CD1c-positive myeloid dendritic cell (primary cell): ENCODE data around the gene RNF112.
"Not testable (repeated sequence)": the region's sequence is repeated elsewhere in the genome, so short reads cannot be mapped to it uniquely, and the experiment has no call there.

Experiments used
- DNase-seq: peaks from one replicate; pipeline ENCODE4 v3.0.0-alpha.2; 2016; ENCODE audit errors: extremely low spot score

The RNF112 gene

DNA sequence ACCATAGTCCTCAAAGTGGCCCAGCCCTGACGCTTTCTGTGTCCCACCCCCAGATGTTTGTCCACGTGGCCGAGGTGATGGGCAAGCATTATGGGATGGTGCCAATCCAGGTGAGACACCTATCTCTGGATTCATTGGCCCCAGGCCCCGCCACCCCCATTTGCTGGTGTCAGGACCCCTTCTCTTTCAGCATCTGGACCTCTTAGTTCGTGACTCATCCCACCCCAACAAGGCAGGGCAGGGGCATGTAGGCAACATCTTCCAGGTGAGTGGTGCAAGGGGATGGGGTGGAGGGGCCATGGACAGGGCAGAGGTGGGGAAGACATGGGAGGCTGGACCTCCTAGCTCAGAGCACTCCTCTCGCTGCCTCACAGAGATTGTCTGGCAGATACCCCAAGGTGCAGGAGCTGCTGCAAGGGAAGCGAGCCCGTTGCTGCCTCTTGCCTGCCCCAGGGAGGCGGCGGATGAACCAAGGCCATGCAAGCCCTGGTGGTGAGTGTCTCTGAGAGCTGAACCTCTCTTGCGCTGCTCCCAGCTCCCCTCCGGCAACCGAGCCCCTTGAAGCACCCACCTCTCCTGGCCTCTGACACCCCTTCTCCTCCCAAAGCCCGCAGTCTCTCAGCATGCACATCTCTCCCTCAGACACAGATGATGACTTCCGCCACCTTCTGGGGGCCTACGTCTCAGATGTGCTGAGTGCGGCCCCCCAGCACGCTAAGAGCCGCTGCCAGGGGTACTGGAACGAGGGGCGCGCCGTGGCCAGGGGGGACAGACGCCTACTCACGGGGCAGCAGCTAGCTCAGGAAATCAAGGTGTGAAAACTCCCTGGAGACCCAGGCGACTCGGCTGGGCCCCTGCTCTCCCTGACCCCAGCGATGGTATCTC, 3.6 kb downstream of the RNF112 start:
- no peak for DNase-seq

DNA sequence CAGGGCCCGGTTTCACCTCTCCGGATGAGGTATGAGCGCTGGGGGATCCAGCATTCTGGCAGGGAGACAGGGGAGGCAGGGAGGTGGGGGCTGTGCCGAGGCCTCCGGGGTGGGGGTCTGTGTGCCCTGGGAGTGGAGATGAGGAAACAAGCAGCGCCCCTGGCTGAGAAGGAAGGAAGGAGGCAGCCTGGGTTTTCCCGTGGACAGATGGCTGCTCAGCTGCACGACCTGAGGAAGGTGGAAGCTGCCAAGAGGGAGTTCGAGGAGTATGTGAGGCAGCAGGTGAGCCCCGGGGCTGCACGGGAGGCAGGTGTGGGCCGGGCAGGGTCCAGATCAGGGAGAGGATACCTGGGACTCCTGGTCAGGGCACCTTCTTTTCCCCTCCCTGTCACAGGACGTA, 4.3 kb downstream of the RNF112 start:
- DNase-seq: no peak

DNA sequence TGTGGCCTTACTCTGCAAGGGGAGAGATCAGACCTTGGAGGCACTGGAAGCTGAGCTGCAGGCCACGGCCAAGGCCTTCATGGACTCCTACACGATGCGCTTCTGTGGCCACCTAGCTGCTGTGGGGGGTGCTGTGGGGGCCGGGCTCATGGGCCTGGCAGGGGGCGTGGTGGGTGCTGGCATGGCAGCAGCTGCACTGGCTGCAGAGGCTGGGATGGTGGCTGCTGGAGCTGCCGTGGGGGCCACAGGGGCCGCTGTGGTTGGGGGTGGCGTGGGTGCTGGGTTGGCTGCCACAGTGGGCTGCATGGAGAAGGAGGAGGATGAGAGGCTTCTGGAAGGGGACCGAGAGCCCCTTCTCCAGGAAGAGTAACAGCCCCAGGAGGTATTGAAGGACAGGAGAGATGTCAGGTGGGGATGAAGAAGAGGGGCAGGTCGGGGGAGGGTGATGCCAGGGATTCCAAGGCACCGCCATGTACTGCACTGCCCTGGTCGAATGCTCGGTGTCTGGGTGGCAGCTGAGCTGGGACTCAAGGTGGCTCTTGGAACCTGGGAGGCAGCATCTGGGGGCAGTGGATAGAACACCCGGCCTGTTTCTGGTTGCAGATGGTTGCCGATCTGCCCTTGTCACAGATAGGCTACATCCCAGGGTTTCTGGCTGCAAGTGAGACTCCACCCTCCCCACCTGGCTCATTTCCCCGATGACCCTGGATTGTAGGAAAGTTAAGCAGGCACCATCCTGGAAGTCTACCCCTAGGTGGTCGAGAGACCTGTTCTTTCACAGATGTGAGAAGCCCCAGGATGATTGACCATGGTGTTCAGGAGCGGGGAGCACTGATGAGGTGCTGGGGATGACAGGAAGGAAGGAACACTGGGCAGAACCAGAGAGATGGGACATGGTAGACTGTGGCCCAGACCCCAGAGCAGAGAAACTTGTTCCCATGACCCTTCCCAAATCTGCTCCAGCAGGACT, 5.1 kb downstream of the RNF112 start:
- no peak for DNase-seq

DNA sequence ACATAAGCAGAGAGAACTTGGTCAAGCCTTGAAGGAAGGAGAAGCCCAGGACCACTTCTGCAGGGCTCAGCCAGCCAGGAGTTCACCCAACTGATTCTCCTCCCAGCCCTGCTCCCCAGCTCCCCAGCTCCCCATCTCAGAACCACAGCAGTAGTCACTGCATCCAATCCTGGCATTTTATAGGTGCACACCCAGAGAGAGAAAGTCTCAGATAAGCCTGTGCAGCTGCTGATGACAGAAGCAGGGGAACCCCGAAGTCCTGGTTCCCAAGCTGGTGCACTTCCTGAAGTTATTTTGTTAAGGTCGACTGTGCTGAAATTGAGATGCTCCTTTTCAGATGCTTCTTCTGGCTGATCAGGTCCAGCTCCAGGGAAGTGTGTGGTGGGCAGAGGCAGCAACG, 6.6 kb downstream of the RNF112 start:
- no peak for DNase-seq

DNA sequence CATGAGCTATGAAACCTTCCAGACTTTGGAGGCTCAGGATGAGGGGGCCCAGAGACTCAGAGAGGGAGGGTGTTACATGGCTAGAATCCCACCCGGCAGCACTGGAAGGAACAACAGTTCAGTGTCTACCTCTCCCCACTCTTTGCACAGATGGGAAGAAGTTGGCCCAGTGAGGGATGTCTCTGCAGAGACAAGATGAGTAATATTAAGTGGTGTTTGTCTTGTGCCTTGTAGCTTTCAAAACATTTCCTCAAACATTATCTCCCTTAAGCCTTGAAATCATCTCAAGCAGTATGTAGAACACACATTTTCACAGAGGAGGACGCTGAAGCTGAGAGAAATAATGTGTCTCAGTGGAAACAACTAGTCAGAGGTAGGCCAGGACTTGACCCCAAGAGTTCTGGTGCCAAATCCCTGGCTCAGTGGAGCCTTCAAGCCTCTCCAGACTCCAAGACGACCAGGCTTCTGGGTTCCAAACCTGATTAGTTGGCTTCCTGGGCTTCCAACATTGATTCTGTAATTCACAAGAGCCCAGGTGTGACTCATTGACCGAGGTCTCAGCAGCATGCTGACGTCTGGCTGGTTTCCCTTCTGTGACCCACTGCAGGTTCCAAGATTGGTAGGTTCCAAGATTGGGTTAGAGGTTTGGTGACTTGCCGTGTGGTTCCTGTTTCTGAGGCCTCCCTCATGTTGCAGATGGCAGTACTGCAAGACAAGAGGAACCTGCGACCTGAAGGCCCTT, 7.4 kb downstream of the RNF112 start:
- peak; percentile 48 for DNase-seq

DNA sequence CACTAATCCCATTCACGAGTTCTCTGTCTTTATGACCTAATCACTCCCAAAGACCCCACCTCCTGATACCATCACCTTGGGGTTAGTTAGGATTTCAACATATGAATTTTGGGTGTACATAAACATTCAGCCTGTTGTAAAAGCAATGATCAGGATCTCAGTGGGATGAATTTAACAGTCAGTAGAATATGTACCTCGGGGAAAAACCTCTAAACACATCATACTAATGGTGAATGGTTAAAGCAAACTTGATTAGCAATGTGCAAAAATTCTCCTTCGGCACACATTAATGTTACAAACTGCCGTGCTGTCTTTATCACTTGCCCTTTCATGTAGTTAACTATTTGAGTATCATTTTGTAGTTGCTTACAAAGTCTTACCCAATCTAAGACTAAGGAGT, 10.2 kb downstream of the RNF112 start:
- DNase-seq: no peak

DNA sequence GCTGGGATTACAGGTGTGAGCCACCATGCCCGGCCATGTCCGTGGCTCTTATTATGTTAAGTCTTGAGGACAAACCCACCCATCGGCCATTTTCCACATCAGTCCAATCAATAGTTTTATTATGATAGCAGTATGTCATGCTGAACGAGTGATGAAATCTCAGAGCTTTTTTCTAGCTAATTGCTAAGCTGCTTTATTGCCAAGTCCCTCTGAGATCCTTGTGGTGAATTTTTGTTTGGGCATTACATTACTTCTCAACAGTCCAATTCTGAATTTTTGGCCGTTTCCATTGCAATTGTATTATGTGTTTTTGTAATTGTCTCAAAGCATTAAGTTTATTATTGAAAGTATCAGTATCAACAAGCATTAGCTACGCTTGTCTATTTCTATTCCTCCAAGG, 10.9 kb downstream of the RNF112 start:
- DNase-seq: no peak

DNA sequence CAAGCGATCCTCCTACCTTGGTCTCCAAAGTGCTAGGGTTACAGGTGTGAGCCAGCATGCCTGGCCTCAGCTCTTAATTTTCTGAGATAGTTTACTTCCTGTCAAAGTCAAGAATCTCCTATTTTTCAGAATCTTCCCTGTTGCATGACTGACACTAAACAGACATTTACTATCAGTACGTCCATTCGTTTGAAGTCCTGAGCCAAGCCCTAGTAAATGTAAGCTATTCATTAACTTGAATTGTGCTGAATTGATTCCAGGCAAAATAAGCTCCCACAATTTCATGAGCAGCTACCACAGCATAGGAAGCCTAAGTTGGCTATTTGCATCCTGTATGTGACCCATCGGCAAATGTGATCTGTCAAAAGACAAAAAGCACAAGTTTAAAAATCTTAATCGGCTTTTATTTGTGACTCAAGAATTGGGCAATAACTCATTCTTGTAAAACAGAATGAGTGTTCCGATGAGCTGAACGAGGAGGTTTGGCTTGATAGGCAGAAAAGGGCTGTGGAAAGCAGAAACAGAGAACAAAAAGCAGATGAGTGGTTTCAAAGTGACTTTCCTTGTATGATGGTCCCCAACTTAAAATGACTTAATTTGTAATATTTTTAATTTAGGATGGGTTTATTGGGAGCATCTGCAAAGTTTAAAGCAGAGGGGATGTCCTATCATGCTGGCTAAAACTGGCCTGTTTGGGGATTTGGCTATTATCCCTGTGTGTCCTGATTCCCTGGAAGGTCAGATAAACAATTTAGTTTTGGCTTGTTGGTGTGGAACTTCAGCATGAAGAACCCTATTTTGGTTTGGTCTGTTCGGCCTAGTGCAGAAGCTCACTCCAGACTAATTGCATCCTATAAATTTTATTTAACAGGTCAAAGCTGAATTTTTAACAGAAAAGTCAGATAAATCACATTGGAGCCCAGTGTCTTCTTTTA, 14.2 kb downstream of the RNF112 start:
- no peak for DNase-seq

DNA sequence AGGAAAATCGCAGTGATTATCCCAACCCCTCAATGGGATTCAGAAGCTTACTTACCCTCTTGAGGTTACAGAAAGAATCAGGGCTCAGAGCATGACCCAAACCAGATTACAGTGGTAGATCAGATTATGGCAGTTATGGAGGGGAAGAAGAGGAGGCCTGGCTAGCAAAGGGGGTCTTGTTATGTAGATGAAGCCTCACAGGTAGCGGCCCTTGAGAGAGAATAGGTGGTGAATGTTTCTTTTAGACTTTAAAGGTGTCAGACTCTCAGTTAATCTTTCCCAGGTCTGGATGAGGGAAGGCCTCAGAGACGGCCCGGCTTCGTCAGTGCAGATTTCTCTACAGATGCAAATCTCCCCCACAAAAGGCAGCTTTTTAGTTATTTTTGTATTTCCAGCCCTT, 15.6 kb downstream of the RNF112 start:
- DNase-seq: no peak

DNA sequence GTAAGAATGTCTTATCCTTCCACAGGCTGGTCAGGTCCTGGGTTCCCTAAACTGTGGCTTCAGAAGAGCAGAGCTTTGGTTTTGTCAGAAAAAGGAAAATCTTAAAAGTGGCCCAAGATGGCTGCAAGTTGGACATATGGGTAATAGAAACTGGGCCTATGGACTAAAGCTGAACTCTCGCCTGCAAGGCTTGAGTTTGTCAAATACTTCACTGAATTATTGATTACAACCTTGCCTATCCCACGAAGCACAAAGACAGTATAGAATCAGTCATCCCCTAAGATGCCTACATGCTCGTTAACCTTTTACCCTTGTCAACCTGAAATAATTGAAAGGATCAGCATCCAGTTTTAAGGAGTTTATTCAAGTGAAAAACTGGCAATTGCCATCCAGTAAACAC, 20.7 kb downstream of the RNF112 start:
- no peak for DNase-seq

DNA sequence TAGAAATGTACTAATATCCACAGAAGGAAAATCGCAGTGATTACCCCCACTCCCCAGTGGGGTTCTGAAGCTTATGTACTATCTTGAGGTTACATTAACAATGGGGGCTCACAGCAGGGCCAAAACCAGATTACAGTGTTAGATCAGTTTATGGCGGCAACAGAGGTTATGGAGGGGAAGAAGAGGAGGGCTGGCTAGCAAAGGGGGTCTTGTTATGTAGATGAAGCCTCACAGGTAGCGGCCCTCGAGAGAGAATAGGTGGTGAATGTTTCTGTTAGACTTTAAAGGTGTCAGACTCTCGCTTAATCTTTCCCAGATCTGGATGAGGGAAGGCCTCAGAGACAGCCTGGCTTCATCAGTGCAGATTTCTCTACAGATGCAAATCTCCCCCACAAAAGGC, 22.2 kb downstream of the RNF112 start:
- no peak for DNase-seq

DNA sequence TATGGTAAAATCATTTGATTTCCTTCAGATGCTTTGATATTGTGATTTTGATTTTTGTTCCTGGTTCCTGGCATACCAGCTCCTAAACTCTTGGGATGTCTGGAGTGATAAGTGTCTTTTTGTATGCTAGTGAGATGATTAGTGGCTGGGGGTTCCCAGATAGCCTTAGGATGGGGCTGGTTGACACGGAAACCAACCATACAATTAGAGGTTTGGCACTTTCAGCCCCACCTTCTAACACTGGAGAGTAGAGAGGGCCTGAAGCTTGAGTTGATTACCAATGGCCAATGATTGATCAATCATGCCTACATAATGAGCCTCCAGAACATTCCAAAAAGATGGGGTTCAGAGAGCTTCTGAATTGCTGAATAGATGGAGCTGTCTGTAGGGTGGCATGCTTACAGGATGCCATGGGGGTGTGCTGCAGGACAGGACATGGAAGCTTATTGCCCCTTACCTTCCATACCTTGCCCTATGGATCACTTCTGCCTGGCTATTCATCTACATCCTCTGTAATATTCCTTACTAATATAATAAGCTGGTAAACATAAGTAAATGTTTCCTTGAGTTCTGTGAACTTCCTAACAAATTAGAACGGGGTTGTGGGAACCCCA, 22.8 kb downstream of the RNF112 start:
- DNase-seq: no peak

DNA sequence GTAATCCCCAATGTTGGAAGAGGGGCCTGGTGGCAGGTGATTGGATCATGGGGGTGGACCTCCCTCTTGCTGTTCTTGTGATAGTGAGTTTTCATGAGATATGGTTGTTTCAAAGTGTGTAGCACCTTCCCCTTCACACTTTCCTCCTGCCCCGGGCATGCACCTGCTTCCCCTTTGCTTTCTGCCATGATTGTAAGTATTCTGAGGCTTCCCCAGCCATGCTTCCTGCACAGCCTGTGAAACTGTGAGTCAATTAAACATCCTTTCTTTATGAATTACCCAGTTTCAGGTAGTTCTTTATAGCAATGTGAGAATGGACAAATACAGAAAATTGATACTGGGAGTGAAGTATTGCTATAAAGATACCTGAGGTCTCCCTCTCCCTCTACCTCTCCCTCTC, 29.4 kb downstream of the RNF112 start:
- no peak for DNase-seq

DNA sequence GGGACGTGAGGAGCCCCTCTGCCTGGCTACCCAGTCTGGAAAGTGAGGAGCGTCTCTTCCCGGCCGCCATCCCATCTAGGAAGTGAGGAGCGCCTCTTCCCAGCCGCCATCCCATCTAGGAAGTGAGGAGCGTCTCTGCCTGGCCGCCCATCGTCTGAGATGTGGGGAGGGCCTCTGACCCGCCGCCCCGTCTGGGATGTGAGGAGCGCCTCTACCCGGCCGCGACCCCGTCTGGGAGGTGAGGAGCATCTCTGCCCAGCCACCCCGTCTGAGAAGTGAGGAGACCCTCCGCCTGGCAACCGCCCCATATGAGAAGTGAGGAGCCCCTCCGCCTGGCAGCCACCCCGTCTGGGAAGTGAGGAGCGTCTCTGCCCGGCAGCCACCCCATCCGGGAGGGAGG, 30.3 kb downstream of the RNF112 start:
- not testable (repeated sequence) for DNase-seq

DNA sequence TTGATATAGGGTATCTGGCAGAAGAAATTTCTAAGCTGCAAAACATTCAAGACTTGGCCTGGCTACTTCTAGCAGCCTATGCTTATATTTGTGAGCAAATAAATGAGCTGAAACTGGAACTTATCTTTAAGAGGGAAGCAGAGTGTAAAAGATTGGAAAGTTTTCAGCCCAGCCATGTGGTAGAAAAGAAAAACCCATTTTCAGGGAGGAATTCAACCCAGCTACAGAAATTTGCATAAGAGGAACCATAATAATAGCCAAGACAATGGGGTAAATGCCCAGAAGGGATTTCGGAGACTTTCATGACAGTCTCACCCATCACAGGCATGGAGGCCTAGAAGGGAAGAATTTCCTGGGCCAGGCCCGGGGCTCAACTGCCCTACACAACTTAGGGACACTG, 31.7 kb downstream of the RNF112 start:
- DNase-seq: no peak

DNA sequence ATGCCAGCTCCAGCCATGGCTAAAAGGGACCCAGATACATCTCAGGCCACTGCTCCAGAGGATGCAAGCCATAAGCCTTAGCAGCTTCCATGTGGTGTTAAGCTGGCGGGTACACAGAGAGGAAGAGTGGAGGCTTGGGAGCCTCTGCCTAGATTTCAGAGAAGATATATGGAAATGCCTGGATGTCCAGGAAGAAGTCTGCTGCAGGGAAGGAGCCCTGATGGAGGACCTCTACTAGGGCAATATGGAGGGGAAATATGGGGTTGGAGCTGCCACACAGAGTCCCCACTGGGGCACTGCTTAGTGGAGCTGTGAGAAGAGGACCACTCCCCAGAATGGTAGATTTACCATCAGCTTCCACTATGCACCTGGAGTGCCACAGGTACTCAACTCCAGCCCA, 32.1 kb downstream of the RNF112 start:
- no peak for DNase-seq

DNA sequence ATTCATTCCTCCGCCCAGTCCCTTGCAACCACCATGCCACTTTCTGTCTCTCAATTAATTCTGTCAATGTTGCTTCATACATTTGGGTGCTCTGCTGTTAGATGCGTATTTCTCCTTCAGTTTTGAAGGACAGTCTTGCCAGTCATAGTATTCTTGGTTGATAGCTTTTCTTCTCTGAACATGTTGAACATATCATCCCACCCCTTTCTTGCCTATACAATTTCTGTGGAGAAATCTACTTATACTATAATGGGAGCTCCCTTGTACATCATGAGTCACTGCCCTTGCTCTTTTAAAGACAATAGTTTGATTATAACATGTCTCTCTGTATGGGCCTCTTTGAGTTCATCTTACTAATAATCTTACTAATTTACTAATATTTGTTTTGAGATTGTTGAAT, 34.1 kb downstream of the RNF112 start:
- no peak for DNase-seq

DNA sequence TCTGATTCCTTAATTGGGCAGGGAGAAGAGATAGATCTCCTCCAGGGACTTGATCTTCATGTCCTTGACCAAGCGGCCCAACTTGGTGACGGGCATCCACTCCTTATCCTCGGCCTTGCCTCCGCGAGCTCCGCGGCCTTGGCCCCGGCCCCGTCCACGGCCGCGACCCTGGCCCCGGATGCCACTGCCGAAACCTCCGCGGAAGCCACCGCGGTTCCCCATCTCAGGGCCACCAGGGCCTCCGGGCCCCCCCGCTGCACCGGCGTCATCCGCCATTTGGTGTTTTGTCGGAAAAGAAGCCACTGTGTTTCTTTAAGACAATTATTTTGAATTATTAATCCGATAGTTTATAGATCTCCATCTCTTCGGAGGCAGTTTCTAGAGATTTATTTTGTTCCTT, 35.5 kb downstream of the RNF112 start:
- not testable (repeated sequence) for DNase-seq

DNA sequence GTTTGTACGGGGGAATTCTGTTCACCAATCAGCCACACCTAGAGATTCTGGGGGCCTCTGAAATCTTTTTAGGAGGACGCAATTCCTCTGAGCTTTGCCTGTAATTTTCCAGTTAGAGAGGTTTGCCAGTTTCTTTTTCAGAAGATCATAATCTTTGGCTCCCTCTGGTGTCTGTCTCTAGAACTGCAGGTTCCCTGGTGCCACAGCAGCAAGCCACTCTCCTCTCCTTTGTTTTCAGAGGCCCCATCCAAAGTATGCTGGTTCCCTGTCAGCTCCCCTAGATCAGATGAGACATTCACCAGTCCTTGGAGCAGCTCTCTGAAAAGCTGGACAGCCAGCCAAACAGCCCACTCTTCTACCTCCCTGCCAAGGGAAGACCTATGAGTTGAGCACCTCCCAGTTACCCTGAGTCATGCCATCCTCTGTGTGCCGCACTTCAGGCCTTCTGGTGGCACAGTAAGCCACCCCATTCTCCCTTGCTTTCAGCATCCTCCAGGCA, 36.1 kb downstream of the RNF112 start:
- DNase-seq: peak; percentile 84
